CD4-positive, alpha-beta T cell treated with Interferon gamma for 1 hour (primary cell): Measurements from ENCODE around the gene SMIM10.
"Not testable (repeated sequence)": the region's sequence is repeated elsewhere in the genome, so short reads cannot be mapped to it uniquely, and the experiment has no call there.

Experiments used
- DNase-seq: peaks from one replicate; pipeline ENCODE4 v3.0.0-alpha.2; 2020

SMIM10 gene

DNA sequence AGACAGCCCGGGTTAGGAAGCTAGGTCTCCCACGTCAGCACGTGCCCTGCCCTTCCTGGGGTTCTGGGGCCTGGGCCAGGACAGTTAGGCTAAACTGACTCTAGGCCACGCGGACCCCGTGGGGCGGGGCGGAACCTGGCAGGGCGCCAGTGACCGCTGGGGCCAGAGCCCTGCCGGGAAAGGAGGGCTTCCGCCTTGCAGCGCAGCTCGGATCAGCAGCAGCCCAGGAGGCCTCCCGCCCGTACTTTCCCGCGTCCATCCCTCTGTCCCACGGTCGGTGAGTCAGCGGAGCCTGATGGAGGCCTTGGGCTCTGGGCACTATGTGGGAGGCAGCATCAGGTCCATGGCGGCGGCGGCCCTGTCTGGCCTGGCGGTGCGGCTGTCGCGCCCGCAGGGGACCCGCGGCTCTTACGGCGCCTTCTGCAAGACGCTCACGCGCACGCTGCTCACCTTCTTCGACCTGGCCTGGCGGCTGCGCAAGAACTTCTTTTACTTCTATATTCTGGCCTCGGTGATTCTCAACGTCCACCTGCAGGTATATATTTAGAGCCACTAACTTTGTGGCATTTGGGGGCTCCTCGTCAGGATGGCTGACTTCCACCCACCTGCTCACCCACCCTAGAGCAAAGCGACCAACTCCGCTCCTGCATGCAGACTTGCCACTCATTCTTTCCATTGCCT lies at the start of gene SMIM10:
Gene SMIM10, plus strand, starts transcription at position 191 of the 681 bp plus-strand sequence. Its CDS starts 105 bp downstream, at position 296.
- peak; percentile 30 for DNase-seq

GRCh38 chrX:134946364-134946763 lies 44.4 kb upstream of the SMIM10 start:
- not testable (repeated sequence) for DNase-seq

DNA sequence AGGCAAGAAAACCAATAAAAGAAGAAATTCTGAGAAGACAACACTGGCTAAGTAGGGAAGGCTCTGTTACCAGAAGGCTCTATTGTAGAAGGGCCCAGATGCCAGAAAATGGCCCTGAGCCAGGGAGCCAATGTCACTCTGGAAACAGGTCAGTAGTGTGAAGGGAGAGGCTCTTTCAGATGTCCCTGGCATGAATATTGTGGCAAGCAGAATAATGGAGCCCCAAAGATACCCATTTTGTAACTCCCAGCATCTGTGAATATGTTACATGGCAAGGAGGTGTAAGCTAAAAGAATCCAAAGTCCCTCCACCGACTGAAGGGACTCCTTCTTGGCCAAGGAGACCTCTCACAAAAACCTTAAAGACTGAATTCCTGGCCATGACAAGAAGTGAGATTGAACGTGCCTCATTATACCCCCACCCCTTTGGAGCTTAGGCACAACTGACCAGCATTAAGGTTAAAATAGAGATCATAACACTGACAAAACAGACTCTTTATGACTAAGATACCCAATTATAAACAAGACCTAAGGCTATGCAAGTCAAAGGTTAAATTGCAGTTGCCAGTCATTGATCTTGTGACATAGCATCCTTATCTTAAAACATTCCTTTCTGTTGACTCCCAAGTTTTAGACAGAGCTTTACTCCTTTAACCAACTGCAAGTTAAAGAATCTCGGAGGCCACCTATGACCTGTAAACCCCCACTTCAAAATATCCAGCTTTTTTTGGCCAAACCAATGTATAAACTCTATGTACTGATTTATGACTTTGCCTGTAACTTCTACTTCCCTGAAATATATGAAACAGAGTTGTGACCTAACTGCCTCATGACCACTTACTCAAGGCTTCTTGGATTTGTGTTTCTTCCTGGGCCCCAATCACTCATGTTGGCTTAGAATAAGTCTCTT lies 42.2 kb upstream of the SMIM10 start:
- DNase-seq: no peak

- no peak for DNase-seq
Measured at GRCh38 chrX:134949271-134949670, 41.5 kb upstream of the SMIM10 start.

DNA sequence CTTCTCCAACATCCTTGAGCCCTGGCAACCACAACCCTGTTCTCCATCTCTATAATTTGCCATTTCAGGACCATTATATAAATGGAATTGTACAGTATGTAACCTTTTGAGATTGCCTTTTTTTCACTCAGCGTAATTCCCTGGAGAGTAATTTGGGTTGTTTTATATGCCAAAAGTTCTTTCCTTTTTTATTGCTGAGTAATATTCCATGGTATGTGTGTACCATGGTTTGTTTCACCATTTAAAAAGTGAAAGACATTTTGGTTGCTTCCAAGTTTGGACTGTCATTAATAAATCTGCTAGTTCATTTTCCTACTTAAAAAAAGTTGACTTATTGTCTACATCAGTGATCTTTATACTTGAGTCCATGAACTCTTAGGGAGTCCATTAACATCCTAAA lies 33.0 kb upstream of the SMIM10 start:
- no peak for DNase-seq

GRCh38 chrX:134960366-134960765 lies 30.4 kb upstream of the SMIM10 start:
- not testable (repeated sequence) for DNase-seq

- DNase-seq: no peak
Measured at GRCh38 chrX:134963041-134963440, 27.8 kb upstream of the SMIM10 start.

DNA sequence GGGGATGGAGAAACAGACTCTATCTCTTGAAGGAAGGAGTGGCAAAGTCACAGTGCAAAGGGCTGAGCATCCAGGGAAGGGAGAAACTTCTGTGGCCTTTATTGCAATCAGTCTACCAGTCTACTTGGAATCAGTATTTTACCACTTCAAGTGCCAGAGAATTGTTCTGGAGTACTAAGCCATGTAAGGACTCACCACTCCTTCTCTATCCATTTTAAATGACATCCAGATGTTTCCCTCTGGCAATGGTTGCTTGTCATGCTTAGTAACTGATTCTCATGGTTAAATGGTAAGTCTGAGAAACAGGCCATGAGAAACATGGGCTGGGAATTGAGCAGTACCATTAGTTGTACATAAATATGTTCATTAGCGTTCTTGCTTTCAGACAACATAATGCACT lies 21.1 kb upstream of the SMIM10 start:
- DNase-seq: no peak

DNA sequence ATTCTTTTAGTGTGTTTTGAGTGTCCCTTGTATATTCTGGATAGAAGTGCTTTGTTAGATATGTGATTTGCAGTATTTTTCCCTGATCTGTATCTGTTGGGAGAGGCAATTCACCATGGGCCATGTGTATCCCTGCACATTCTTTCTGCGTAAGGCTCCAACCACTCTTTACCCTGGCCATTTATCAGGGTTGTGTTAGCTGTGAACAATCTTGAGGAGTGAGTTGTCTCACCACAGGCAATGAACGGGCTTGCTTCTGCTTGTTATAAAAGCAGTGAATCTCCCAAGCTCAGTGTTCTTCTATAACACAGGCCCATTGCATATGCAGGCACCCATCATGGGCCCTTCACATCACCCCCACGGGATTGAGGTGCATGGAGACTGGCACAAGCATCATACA lies 18.9 kb upstream of the SMIM10 start:
- DNase-seq: no peak

- no peak for DNase-seq
Measured at GRCh38 chrX:134975516-134975915, 15.3 kb upstream of the SMIM10 start.

GRCh38 chrX:134981910-134982309 lies 8.9 kb upstream of the SMIM10 start:
- DNase-seq: no peak

DNA sequence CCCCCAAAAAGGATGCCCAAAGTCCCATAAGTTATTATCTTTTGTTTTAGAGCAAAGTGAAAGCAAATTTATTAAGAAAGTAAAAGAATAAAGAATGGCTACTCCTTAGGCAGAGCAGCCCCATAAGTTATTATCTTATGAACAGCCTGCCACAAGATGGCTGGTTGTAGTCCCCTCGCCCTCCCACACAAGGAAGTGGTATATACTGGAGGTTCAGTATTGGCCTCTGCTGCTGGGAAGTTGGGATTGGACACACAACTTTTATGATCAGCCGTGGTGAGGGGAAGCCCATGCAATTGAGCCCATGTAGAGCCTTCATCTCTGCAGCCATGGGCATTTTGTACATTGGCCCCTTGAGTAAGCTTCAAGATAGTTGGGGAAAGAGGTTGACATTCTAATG lies 8.0 kb upstream of the SMIM10 start:
- DNase-seq: no peak

GRCh38 chrX:134985479-134985878 lies 5.3 kb upstream of the SMIM10 start:
- DNase-seq: no peak

GRCh38 chrX:134990475-134990800 lies 353 bp upstream of the SMIM10 start:
- DNase-seq: no peak

DNA sequence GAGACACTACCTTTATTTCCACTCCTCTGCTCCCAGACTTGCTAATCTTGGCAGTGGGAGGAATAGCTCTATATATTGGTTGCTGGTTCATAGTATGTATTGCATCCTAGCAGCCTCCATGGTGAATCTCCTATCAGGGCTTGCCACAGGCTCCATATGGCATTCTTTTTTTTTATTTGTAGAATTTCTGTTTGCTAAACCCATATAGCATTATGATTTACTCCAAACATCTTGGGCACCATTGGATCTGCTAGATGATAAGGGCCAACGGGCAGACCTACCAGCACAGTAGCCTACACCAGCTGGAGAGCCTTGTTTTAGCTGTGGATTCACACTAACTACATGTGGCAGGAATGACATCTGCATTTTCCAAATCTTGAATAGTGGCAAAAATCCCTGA lies 6.9 kb downstream of the SMIM10 start:
- no peak for DNase-seq

GRCh38 chrX:134998246-134998645 lies 7.5 kb downstream of the SMIM10 start:
- no peak for DNase-seq

GRCh38 chrX:134999469-134999868 lies 8.7 kb downstream of the SMIM10 start:
- no peak for DNase-seq

DNA sequence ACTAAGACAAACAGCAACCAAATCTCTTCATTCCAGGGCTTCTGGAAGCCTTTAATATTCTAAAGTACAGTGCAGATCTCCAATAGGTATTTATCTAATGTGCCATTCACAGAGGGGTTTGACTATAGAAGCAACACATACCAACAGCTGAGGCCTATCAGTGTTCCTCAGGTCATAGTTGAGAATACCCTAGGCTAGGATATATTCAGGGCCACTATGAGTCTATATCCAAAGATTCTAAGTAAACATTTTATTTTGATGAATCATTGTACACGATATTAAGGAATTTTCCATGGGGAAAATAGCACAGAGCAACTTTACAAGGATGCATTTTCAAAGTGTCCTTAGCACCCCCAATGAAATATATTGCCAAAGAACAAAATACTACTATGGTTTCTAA lies 9.7 kb downstream of the SMIM10 start:
- DNase-seq: no peak

GRCh38 chrX:135003876-135004623 lies 13.3 kb downstream of the SMIM10 start:
- DNase-seq: peak; percentile 89

DNA sequence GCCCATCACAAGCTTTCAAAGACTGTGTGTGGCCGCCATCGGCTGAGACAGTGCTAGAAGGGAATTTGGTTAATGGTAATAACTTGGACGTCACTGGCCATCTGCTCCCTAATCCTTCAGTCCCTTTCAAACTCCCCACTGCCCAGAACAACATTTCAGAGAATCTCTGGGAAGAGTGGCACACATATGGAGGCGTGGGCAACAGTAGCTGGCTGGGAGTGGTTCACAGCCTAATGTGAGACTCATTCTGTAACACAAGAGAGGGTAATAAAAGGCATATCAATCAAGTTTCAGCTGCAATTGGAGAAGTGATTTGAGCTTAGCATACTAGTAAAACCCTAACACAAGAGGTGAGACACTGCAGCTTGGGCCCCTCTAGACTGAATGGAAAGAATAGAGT lies 15.4 kb downstream of the SMIM10 start:
- no peak for DNase-seq

DNA sequence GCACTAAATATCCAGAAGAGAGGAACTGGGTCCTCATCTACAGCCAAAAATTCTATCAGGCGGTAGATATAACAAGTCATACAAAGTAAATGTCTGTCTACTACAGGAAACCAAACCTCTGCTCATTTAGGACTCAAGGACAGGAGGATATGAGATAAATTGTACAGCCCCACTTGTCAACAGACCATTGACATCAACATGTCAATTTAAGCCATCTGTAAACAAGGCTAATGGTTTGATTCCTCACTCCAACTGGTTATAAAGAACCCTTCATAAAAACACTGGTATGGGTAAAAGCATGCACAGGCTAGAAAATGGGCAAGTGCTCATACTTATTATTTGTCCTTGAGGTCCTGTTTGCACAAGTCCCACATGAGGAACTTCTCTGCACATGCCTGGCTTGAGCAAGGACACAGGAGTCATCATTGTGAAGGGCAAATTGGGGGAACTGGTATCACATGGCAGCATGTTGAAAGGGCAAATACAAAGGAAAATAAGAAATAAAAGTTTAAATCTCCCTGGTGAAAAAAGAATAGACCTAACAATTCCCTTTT lies 18.3 kb downstream of the SMIM10 start:
- no peak for DNase-seq

GRCh38 chrX:135009838-135010237 lies 19.0 kb downstream of the SMIM10 start:
- DNase-seq: no peak

- no peak for DNase-seq
Measured at GRCh38 chrX:135010921-135011320, 20.1 kb downstream of the SMIM10 start.
